Mesenchymal stem cell (in vitro differentiated cells and primary cell): Measurements from ENCODE around the gene TBC1D8.
A peak's percentile ranks its signal among the peaks of the same experiment; 100 is the strongest.

ENCODE experiments used
- DNase-seq: peaks from one replicate; pipeline ENCODE4 v3.0.0-alpha.2; 2013
- H2AFZ ChIP-seq: one replicate; pipeline ENCODE4 v1.6.1; 2013; ENCODE audit warnings: low read depth, mild to moderate bottlenecking, control low read depth, inconsistent platforms, low read length, moderate library complexity
- H2AK5ac ChIP-seq: 2 replicates; pipeline ENCODE4 v1.6.1; 2013; ENCODE audit warnings: low read length, moderate library complexity, mild to moderate bottlenecking, inconsistent platforms; ENCODE audit not compliant: severe bottlenecking
- H2BK120ac ChIP-seq: one replicate; pipeline ENCODE4 v1.6.1; 2013; ENCODE audit warnings: low read depth, mild to moderate bottlenecking, inconsistent platforms, low read length, moderate library complexity
- H2BK12ac ChIP-seq, 2 experiments: one replicate each; pipeline ENCODE4 v1.6.1; 2013; ENCODE audit warnings: inconsistent platforms in 2 of 2, low read length in 2 of 2, mild to moderate bottlenecking in 2 of 2, moderate library complexity in 2 of 2, control low read depth in 1 of 2
- H2BK15ac ChIP-seq: one replicate; pipeline ENCODE4 v1.6.1; 2013; ENCODE audit warnings: mild to moderate bottlenecking, low read depth, inconsistent platforms; ENCODE audit not compliant: poor library complexity, severe bottlenecking
- H2BK5ac ChIP-seq: 2 replicates; pipeline ENCODE4 v1.6.1; 2013; ENCODE audit warnings: low read depth, mild to moderate bottlenecking, low read length, control low read depth, inconsistent platforms; ENCODE audit not compliant: poor library complexity, severe bottlenecking
- H3K14ac ChIP-seq, 2 experiments: one replicate each; pipeline ENCODE4 v1.6.1; 2013; ENCODE audit warnings: inconsistent platforms in 2 of 2, low read length in 2 of 2, control low read depth in 1 of 2, mild to moderate bottlenecking in 1 of 2, moderate library complexity in 1 of 2
- H3K18ac ChIP-seq, 2 experiments: one replicate each; pipeline ENCODE4 v1.6.1; 2013; ENCODE audit warnings: inconsistent platforms in 2 of 2, low read length in 2 of 2, control low read depth in 1 of 2, low read depth in 1 of 2, mild to moderate bottlenecking in 1 of 2
- H3K23ac ChIP-seq, 2 experiments: one replicate each; pipeline ENCODE4 v1.6.1; 2013; ENCODE audit warnings: inconsistent platforms in 2 of 2, low read length in 2 of 2, mild to moderate bottlenecking in 2 of 2, moderate library complexity in 2 of 2, control low read depth in 1 of 2
- H3K27ac ChIP-seq: 2 replicates; pipeline ENCODE4 v1.5.1; 2013; ENCODE audit warnings: mild to moderate bottlenecking, moderate library complexity, low read length, control low read depth, inconsistent platforms; ENCODE audit not compliant: poor library complexity, severe bottlenecking
- H3K27me3 ChIP-seq, 2 experiments: 2 replicates each; pipeline versions ENCODE4 v1.6.1 to v1.7.0; 2013; ENCODE audit warnings: low read length in 2 of 2, mild to moderate bottlenecking in 2 of 2, moderate library complexity in 2 of 2, control low read depth in 1 of 2, inconsistent platforms in 1 of 2; ENCODE audit not compliant: control insufficient read depth in 1 of 2, insufficient read depth in 1 of 2
- H3K36me3 ChIP-seq, 2 experiments: 2 replicates each; pipeline versions ENCODE4 v1.6.1 to v1.7.0; 2013; ENCODE audit warnings: low read length in 2 of 2, control low read depth in 1 of 2, inconsistent platforms in 1 of 2, low read depth in 1 of 2, mild to moderate bottlenecking in 1 of 2; ENCODE audit not compliant: insufficient read depth in 2 of 2, control insufficient read depth in 1 of 2
- H3K4ac ChIP-seq, 2 experiments: one replicate each; pipeline ENCODE4 v1.6.1; 2013; ENCODE audit warnings: inconsistent platforms in 2 of 2, low read length in 2 of 2, mild to moderate bottlenecking in 2 of 2, moderate library complexity in 2 of 2, control low read depth in 1 of 2, low read depth in 1 of 2
- H3K4me1 ChIP-seq: 2 replicates; pipeline ENCODE4 v1.6.1; 2013; ENCODE audit warnings: low read depth, low read length, control low read depth; ENCODE audit not compliant: control insufficient read depth, insufficient read depth
- H3K4me2 ChIP-seq: 2 replicates; pipeline ENCODE4 v1.6.1; 2013; ENCODE audit warnings: low read length, mild to moderate bottlenecking, inconsistent platforms; ENCODE audit not compliant: poor library complexity, severe bottlenecking
- H3K4me3 ChIP-seq, 2 experiments: 2 replicates each; pipeline versions ENCODE4 v1.5.1 to v1.7.0; 2013; ENCODE audit warnings: low read length in 2 of 2, mild to moderate bottlenecking in 2 of 2, control low read depth in 1 of 2, low read depth in 1 of 2; ENCODE audit not compliant: insufficient read depth in 1 of 2
- H3K79me1 ChIP-seq: replicated peaks from 2 replicates; pipeline ENCODE4 v1.6.1; 2013; ENCODE audit warnings: mild to moderate bottlenecking, control low read depth, low read length, inconsistent platforms; ENCODE audit not compliant: poor library complexity, severe bottlenecking
- H3K9ac ChIP-seq: 2 replicates; pipeline ENCODE4 v1.7.0; 2013; ENCODE audit warnings: mild to moderate bottlenecking, low read length, moderate library complexity
- H3K9me3 ChIP-seq: 2 replicates; pipeline ENCODE4 v1.7.0; 2013; ENCODE audit warnings: mild to moderate bottlenecking, low read length; ENCODE audit not compliant: control insufficient read depth
- H4K8ac ChIP-seq: one replicate; pipeline ENCODE4 v1.6.1; 2013; ENCODE audit warnings: inconsistent platforms, mild to moderate bottlenecking, low read length, moderate library complexity
- H4K91ac ChIP-seq: one replicate; pipeline ENCODE4 v1.6.1; 2013; ENCODE audit warnings: mild to moderate bottlenecking, low read length, inconsistent platforms
- WGBS: methylation state at CpG from one replicate; pipeline ENCODE4 v1.1.7; 2013; ENCODE audit warnings: mixed read lengths; 5-methylcytosine and 5-hydroxymethylcytosine counted together

The TBC1D8 gene

GRCh38 chr2:101097638-101098037 is 53.5 kb downstream of the TBC1D8 start:
- H3K79me1 ChIP-seq = peaks cover 6% of the 10 kb centered on the region
- peaks cover 19% of the 10 kb centered on the region for H3K9me3 ChIP-seq
- no peak overlapping the region for H3K23ac ChIP-seq
- no peak overlapping the region for H4K91ac ChIP-seq
- no peak overlapping the region for H3K14ac ChIP-seq
- H2AFZ ChIP-seq = no peak overlapping the region
- no peak overlapping the region for H2BK5ac ChIP-seq
- H2BK12ac ChIP-seq = no peak overlapping the region
- no peak overlapping the region for H3K4me2 ChIP-seq
- no peak overlapping the region for H4K8ac ChIP-seq
- H3K27me3 ChIP-seq = no peaks in the 10 kb centered on the region
- no peak overlapping the region for H3K9ac ChIP-seq
- no peak overlapping the region for H2BK15ac ChIP-seq
- H3K4me3 ChIP-seq = no peak overlapping the region
- no peak overlapping the region for H2AK5ac ChIP-seq
- no peak overlapping the region for H3K27ac ChIP-seq
- no peaks in the 10 kb centered on the region for H3K36me3 ChIP-seq
- H3K4ac ChIP-seq = no peak overlapping the region
- H3K4me1 ChIP-seq = no peaks in the 10 kb centered on the region
- no peak overlapping the region for H2BK120ac ChIP-seq
- no peak overlapping the region for H3K18ac ChIP-seq
- no peak for DNase-seq

GRCh38 chr2:101096619-101097142 is 54.5 kb downstream of the TBC1D8 start:
- Histone ChIP-seq H3K18ac (no peak overlapping the region), H2BK15ac (no peak overlapping the region), H3K36me3 (peaks cover 0 to 2% of the 10 kb centered on the region in 2 experiments), H2BK12ac (no peak overlapping the region), H3K27ac (no peak overlapping the region), H3K9me3 (peaks cover 19% of the 10 kb centered on the region), H4K8ac (no peak overlapping the region), H2BK5ac (no peak overlapping the region), H3K4me2 (no peak overlapping the region), H3K79me1 (peaks cover 6% of the 10 kb centered on the region), H4K91ac (no peak overlapping the region), H3K4me1 (no peaks in the 10 kb centered on the region), H3K23ac (no peak overlapping the region), H3K4ac (no peak overlapping the region), H2AK5ac (no peak overlapping the region), H3K27me3 (no peaks in the 10 kb centered on the region), H2BK120ac (no peak overlapping the region), H2AFZ (no peak overlapping the region), H3K14ac (no peak overlapping the region), H3K4me3 (no peak overlapping the region), H3K9ac (no peak overlapping the region)
- WGBS = 100% methylated on average over 2 of the region's 4 CpGs
- no peak for DNase-seq

- Histone ChIP-seq H2AK5ac (no peak overlapping the region), H3K18ac (peak overlapping the region in 1 of 2 experiments; percentile 48), H2BK120ac (no peak overlapping the region), H3K23ac (no peak overlapping the region), H3K4me1 (no peaks in the 10 kb centered on the region), H3K14ac (no peak overlapping the region), H2BK15ac (no peak overlapping the region), H2AFZ (no peak overlapping the region), H3K36me3 (peaks cover 0 to 6% of the 10 kb centered on the region in 2 experiments), H4K91ac (no peak overlapping the region), H3K79me1 (peaks cover 6% of the 10 kb centered on the region), H2BK12ac (no peak overlapping the region), H3K4me2 (no peak overlapping the region), H3K27ac (no peak overlapping the region), H3K27me3 (no peaks in the 10 kb centered on the region), H3K4me3 (no peak overlapping the region), H3K9me3 (peaks cover 10% of the 10 kb centered on the region), H2BK5ac (no peak overlapping the region), H3K4ac (no peak overlapping the region), H3K9ac (no peak overlapping the region), H4K8ac (no peak overlapping the region)
- WGBS = 100% methylated on average over 1 of the region's 1 CpG
- DNase-seq = no peak
These were observed 56.8 kb downstream of the TBC1D8 start for GRCh38 chr2:101094351-101094750.

- Histone ChIP-seq H2BK120ac (no peak overlapping the region), H3K14ac (no peak overlapping the region), H3K36me3 (peaks cover 0 to 11% of the 10 kb centered on the region in 2 experiments), H3K4ac (no peak overlapping the region), H3K79me1 (peaks cover 6% of the 10 kb centered on the region), H3K27me3 (no peaks in the 10 kb centered on the region), H3K23ac (no peak overlapping the region), H4K8ac (no peak overlapping the region), H2AFZ (no peak overlapping the region), H4K91ac (peak overlapping the region; percentile 20), H3K27ac (no peak overlapping the region), H3K4me1 (no peaks in the 10 kb centered on the region), H3K9ac (no peak overlapping the region), H2BK5ac (no peak overlapping the region), H3K4me3 (no peak overlapping the region), H3K9me3 (no peaks in the 10 kb centered on the region), H2BK12ac (no peak overlapping the region), H2BK15ac (no peak overlapping the region), H3K4me2 (no peak overlapping the region), H2AK5ac (no peak overlapping the region), H3K18ac (no peak overlapping the region)
- no peak for DNase-seq
- 91% methylated on average over 12 of the region's 12 CpGs for WGBS
These were observed 61.0 kb downstream of the TBC1D8 start for GRCh38 chr2:101089942-101090799.
